K562 (cell line): ENCODE data around the gene KIF18B.

ENCODE experiments used
- CTCF ChIP-seq, 3 experiments: IDR thresholded peaks in 2 of 3; conservative IDR thresholded peaks in 1 of 3; 2 replicates each; pipeline ENCODE4 v1.5.1; 2011 to 2012; ENCODE audit warnings: low read length in 3 of 3, mild to moderate bottlenecking in 3 of 3, control low read depth in 2 of 3, improper control_type of control experiment in 1 of 3, inconsistent platforms in 1 of 3, low read depth in 1 of 3, mixed read lengths in 1 of 3, moderate library complexity in 1 of 3; ENCODE audit not compliant: insufficient read depth in 2 of 3
- EZH2 ChIP-seq: IDR thresholded peaks from 2 replicates; pipeline ENCODE4 v1.6.1; 2012; ENCODE audit warnings: low read depth, mild to moderate bottlenecking, inconsistent platforms, low read length, borderline replicate concordance
- FOSL1 ChIP-seq: fragments of 200-800 bp; sonication (Bioruptor generic); conservative IDR thresholded peaks from 2 replicates; pipeline ENCODE4 v1.6.1; 2016; ENCODE audit warnings: missing genetic modification characterization, missing compliant biosample characterization
- GATAD2B ChIP-seq: fragments of 450-650 bp; IDR thresholded peaks from 2 replicates; pipeline ENCODE4 v1.6.1; 2017; ENCODE audit warnings: mild to moderate bottlenecking, borderline replicate concordance
- POLR2A ChIP-seq: fragments of 450-650 bp; conservative IDR thresholded peaks from 2 replicates; pipeline ENCODE4 v1.6.1; 2016
- ZNF263 ChIP-seq: sonication (generic); formaldehyde crosslinking; IDR thresholded peaks from 2 replicates; pipeline ENCODE4 v1.8.0; 2022; ENCODE audit warnings: mild to moderate bottlenecking, missing genetic modification reagents, borderline replicate concordance

GRCh38 chr17:44928136-44928535 lies 19.4 kb downstream of the KIF18B start:
- no peak for TF ChIP-seq GATAD2B
- TF ChIP-seq FOSL1 (tag) = no peak
- TF ChIP-seq CTCF (IDR thresholded peaks at IDR 0.05 in 2 of 3, conservative IDR thresholded peaks at IDR 0.05 in 1 of 3; ENCODE audit: insufficient read depth in 2 of 3, low read depth in 1 of 3, low read length in 3 of 3) = no peak
- TF ChIP-seq POLR2A = no peak
- TF ChIP-seq EZH2 = no peak
- TF ChIP-seq ZNF263 (CRISPR knock-in tag) = no peak
